GM21576 (cell line): ENCODE results near the gene LRCH1.

Experiments used
- ATAC-seq: cut with Tn5 transposase; IDR thresholded peaks from one replicate; pipeline ENCODE4 v1.9.1; 2021; ENCODE audit warnings: mild to moderate bottlenecking, moderate library complexity; ENCODE audit not compliant: unreplicated experiment

Gene LRCH1

GRCh38 chr13:46687810-46688209 lies 134.8 kb downstream of the LRCH1 start:
- ATAC-seq, result no peak

- ATAC-seq, result no peak
These were observed 135.3 kb downstream of the LRCH1 start for GRCh38 chr13:46688306-46688705.

- ATAC-seq, result no peak
These were observed 145.0 kb downstream of the LRCH1 start for GRCh38 chr13:46698014-46698413.

GRCh38 chr13:46698910-46699460 lies 146.0 kb downstream of the LRCH1 start:
- no peak for ATAC-seq

- no peak for ATAC-seq
These were observed 159.6 kb downstream of the LRCH1 start for GRCh38 chr13:46712524-46712923.

- no peak for ATAC-seq
These were observed 162.4 kb downstream of the LRCH1 start for GRCh38 chr13:46715363-46715762.

GRCh38 chr13:46716821-46717220 lies 163.9 kb downstream of the LRCH1 start:
- ATAC-seq, result no peak

- no peak for ATAC-seq
These were observed 164.3 kb downstream of the LRCH1 start for GRCh38 chr13:46717275-46717674.

GRCh38 chr13:46717856-46718255 lies 164.9 kb downstream of the LRCH1 start:
- ATAC-seq, result no peak

GRCh38 chr13:46720189-46720588 lies 167.2 kb downstream of the LRCH1 start:
- no peak for ATAC-seq

GRCh38 chr13:46721054-46721453 lies 168.1 kb downstream of the LRCH1 start:
- no peak for ATAC-seq

GRCh38 chr13:46726347-46726746 lies 173.4 kb downstream of the LRCH1 start:
- ATAC-seq, result no peak

GRCh38 chr13:46728777-46729176 lies 175.8 kb downstream of the LRCH1 start:
- no peak for ATAC-seq

GRCh38 chr13:46731535-46731934 lies 178.6 kb downstream of the LRCH1 start:
- ATAC-seq, result no peak

- ATAC-seq, result no peak
These were observed 182.5 kb downstream of the LRCH1 start for GRCh38 chr13:46735425-46735824.

- no peak for ATAC-seq
These were observed 183.8 kb downstream of the LRCH1 start for GRCh38 chr13:46736541-46737310.

- no peak for ATAC-seq
These were observed 185.1 kb downstream of the LRCH1 start for GRCh38 chr13:46738055-46738454.

- ATAC-seq, result no peak
These were observed 185.8 kb downstream of the LRCH1 start for GRCh38 chr13:46738766-46739165.

GRCh38 chr13:46739447-46740098 lies 186.6 kb downstream of the LRCH1 start:
- no peak for ATAC-seq

GRCh38 chr13:46743191-46743590 lies 190.2 kb downstream of the LRCH1 start:
- no peak for ATAC-seq

- no peak for ATAC-seq
These were observed 192.1 kb downstream of the LRCH1 start for GRCh38 chr13:46745062-46745461.

- ATAC-seq, result no peak
These were observed 192.7 kb downstream of the LRCH1 start for GRCh38 chr13:46745706-46746105.
